ENCODE data around the gene WRAP73.

Gene WRAP73

GRCh38 chr1:3646596-3646995, 3.3 kb downstream of the WRAP73 start:
- DNase-seq (ENCODE audit: low spot score) = no peak

- no peak for DNase-seq (ENCODE audit: low spot score)
These were observed 4.1 kb downstream of the WRAP73 start for GRCh38 chr1:3645666-3646355.

GRCh38 chr1:3645247-3645646, 4.7 kb downstream of the WRAP73 start:
- DNase-seq (ENCODE audit: low spot score) = no peak

- no peak for DNase-seq (ENCODE audit: low spot score)
These were observed 5.6 kb downstream of the WRAP73 start for GRCh38 chr1:3644273-3644672.

- DNase-seq (ENCODE audit: low spot score) = no peak
These were observed 6.8 kb downstream of the WRAP73 start for GRCh38 chr1:3642919-3643675.

GRCh38 chr1:3641816-3642215, 8.1 kb downstream of the WRAP73 start:
- no peak for DNase-seq (ENCODE audit: low spot score)

- no peak for DNase-seq (ENCODE audit: low spot score)
These were observed 8.7 kb downstream of the WRAP73 start for GRCh38 chr1:3641046-3641760.

- DNase-seq (ENCODE audit: low spot score) = no peak
These were observed 9.6 kb downstream of the WRAP73 start for GRCh38 chr1:3640121-3640837.

- DNase-seq (ENCODE audit: low spot score) = no peak
These were observed 10.4 kb downstream of the WRAP73 start for GRCh38 chr1:3639397-3639911.

- no peak for DNase-seq (ENCODE audit: low spot score)
These were observed 11.2 kb downstream of the WRAP73 start for GRCh38 chr1:3638676-3639075.

GRCh38 chr1:3638027-3638426, 11.9 kb downstream of the WRAP73 start:
- no peak for DNase-seq (ENCODE audit: low spot score)

- DNase-seq (ENCODE audit: low spot score) = no peak
These were observed 13.4 kb downstream of the WRAP73 start for GRCh38 chr1:3636531-3636930.

- no peak for DNase-seq (ENCODE audit: low spot score)
These were observed 13.8 kb downstream of the WRAP73 start for GRCh38 chr1:3636080-3636479.

- no peak for DNase-seq (ENCODE audit: low spot score)
These were observed 15.7 kb downstream of the WRAP73 start for GRCh38 chr1:3634059-3634800.

GRCh38 chr1:3633344-3634058, 16.4 kb downstream of the WRAP73 start:
- no peak for DNase-seq (ENCODE audit: low spot score)

GRCh38 chr1:3632716-3633343, 17.1 kb downstream of the WRAP73 start:
- DNase-seq (ENCODE audit: low spot score) = no peak

- DNase-seq (ENCODE audit: low spot score) = no peak
These were observed 17.6 kb downstream of the WRAP73 start for GRCh38 chr1:3632298-3632697.

GRCh38 chr1:3631320-3632260, 18.3 kb downstream of the WRAP73 start:
- DNase-seq (ENCODE audit: low spot score) = no peak

GRCh38 chr1:3630914-3631313, 19.0 kb downstream of the WRAP73 start:
- no peak for DNase-seq (ENCODE audit: low spot score)

Data from CD4-positive, alpha-beta T cell treated with Interleukin-2 at 100 ng/mL for 4 hours (primary cell).